K562 (cell line): Measurements from ENCODE around the gene PCBD2. TPM values are rescaled to one million over a fixed set of nuclear protein-coding genes. Genes with fewer than 3 reads are reported as not detected.

Experiments used
- ATAC-seq: fragments of 200-7000 bp; cut with Tn5 transposase; 3 replicates; pipeline ENCODE4 v1.9.1; 2020; ENCODE audit warnings: moderate library complexity
- BruUV-seq: library from RNA; stranded (reverse); fragments of 400-500 nt; replicated peaks from 2 replicates; lab custom pipeline; 2021; lab: Mats Ljungman, UMichigan
- CTCF ChIA-PET: fragments of 300-600 bp; formaldehyde crosslinking; extraction: SDS; loops from one replicate; lab custom pipeline; 2021; ENCODE audit warnings: low intra/inter-chr PET ratio; lab: Yijun Ruan, JAX
- POLR2A ChIA-PET: fragments of 300-600, 350-650 bp; sonication (Branson Sonifier 250); formaldehyde crosslinking; extraction: SDS; loops from one replicate; lab custom pipeline; 2021; ENCODE audit warnings: antibody characterized with exemption, inconsistent platforms; lab: Yijun Ruan, JAX
- DNase-seq, 4 experiments: peaks; one replicate each; pipeline versions ENCODE4 v3.0.0 to v3.0.0-alpha.2; 2011 to 2018; ENCODE audit warnings: low spot score in 3 of 4, mixed read lengths in 3 of 4; ENCODE audit errors: extremely low read depth in 1 of 4
- FAIRE-seq: peaks from 2 replicates; lab custom pipeline; 2011; peaks lifted over from hg19 to GRCh38; lab: Jason Lieb, UNC
- H2AFZ ChIP-seq: 2 replicates; pipeline ENCODE4 v1.6.0; 2011; ENCODE audit warnings: low read depth, low read length, control low read depth, inconsistent platforms
- H3K27ac ChIP-seq: fragments of 200-600 bp; 3 replicates; pipeline ENCODE4 v1.8.0; 2011; ENCODE audit warnings: low read depth, mild to moderate bottlenecking, control low read depth, inconsistent platforms, low read length, moderate library complexity, mixed read lengths; ENCODE audit errors: extremely low read depth
- H3K27me3 ChIP-seq, 2 experiments: fragments of 300-600 bp in 1 of 2; 2 replicates in 1 of 2; 3 replicates in 1 of 2; pipeline versions ENCODE4 v1.6.0 to v1.8.0; 2011; ENCODE audit warnings: inconsistent platforms in 2 of 2, low read length in 2 of 2, mild to moderate bottlenecking in 1 of 2, mixed read lengths in 1 of 2, moderate library complexity in 1 of 2; ENCODE audit not compliant: control insufficient read depth in 2 of 2, insufficient read depth in 2 of 2
- H3K36me3 ChIP-seq: fragments of 300-600 bp; 3 replicates; pipeline ENCODE4 v1.8.0; 2011; ENCODE audit warnings: mild to moderate bottlenecking, low read length, inconsistent platforms; ENCODE audit not compliant: control insufficient read depth, insufficient read depth
- H3K4me1 ChIP-seq, 2 experiments: fragments of 200-600 bp in 1 of 2; replicated peaks in 1 of 2; 2 replicates in 1 of 2; 3 replicates in 1 of 2; pipeline versions ENCODE4 v1.5.1 to v1.8.0; 2011; ENCODE audit warnings: inconsistent platforms in 2 of 2, low read length in 2 of 2, mild to moderate bottlenecking in 1 of 2, mixed read lengths in 1 of 2, moderate library complexity in 1 of 2; ENCODE audit not compliant: control insufficient read depth in 2 of 2, insufficient read depth in 2 of 2
- H3K4me2 ChIP-seq: 2 replicates; pipeline ENCODE4 v1.6.1; 2011; ENCODE audit warnings: low read length, control low read depth, inconsistent platforms, mixed read lengths; ENCODE audit not compliant: insufficient read depth
- H3K4me3 ChIP-seq: fragments of 200-600 bp; sonication (generic), shearing (Covaris generic); 2 replicates; pipeline ENCODE4 v1.5.1; 2016; ENCODE audit warnings: control low read depth, inconsistent platforms
- H3K79me2 ChIP-seq: fragments of 200-600 bp; 3 replicates; pipeline ENCODE4 v1.8.0; 2011; ENCODE audit warnings: low read length, inconsistent platforms; ENCODE audit not compliant: control insufficient read depth, insufficient read depth
- H3K9ac ChIP-seq, 2 experiments: 2 replicates each; pipeline versions ENCODE4 v1.6.0 to v1.6.1; 2011; ENCODE audit warnings: low read depth in 2 of 2, low read length in 2 of 2, control low read depth in 1 of 2, inconsistent platforms in 1 of 2, mild to moderate bottlenecking in 1 of 2, mixed read lengths in 1 of 2; ENCODE audit not compliant: insufficient read depth in 1 of 2
- H3K9me1 ChIP-seq: one replicate; pipeline ENCODE4 v1.6.0; 2011; ENCODE audit warnings: inconsistent platforms, mild to moderate bottlenecking, low read length, moderate library complexity; ENCODE audit not compliant: control insufficient read depth, insufficient read depth
- H3K9me3 ChIP-seq: replicated peaks from 2 replicates; pipeline ENCODE4 v1.5.1; 2011; ENCODE audit warnings: low read depth, low read length, inconsistent platforms; ENCODE audit not compliant: control insufficient read depth, insufficient read depth
- H4K20me1 ChIP-seq: replicated peaks from 2 replicates; pipeline ENCODE4 v1.6.1; 2011; ENCODE audit warnings: low read length, inconsistent platforms, mixed read lengths; ENCODE audit not compliant: control insufficient read depth, insufficient read depth
- NRF1 ChIP-seq, 2 experiments: fragments of 450-650 bp; IDR thresholded peaks in 1 of 2; conservative IDR thresholded peaks in 1 of 2; 2 replicates each; pipeline ENCODE4 v1.6.1; 2014; ENCODE audit warnings: mild to moderate bottlenecking in 2 of 2
- ZNF121 ChIP-seq: sonication (generic); formaldehyde crosslinking; conservative IDR thresholded peaks from 2 replicates; pipeline ENCODE4 v1.8.0; 2022; ENCODE audit warnings: missing genetic modification reagents
- ZNF239 ChIP-seq: fragments of 250-450 bp; sonication (Bioruptor Pico); IDR thresholded peaks from 2 replicates; pipeline ENCODE4 v1.4.0; 2020; ENCODE audit warnings: mild to moderate bottlenecking
- WGBS: fragments of 100-300 bp; shearing (Covaris generic); methylation state at CpG from one replicate; pipeline ENCODE4 v1.1.6; 2016; ENCODE audit warnings: low coverage, mixed read lengths; ENCODE audit not compliant: insufficient coverage; ENCODE audit errors: missing lambda C conversion rate; 5-methylcytosine and 5-hydroxymethylcytosine counted together
- in situ Hi-C: fragments of 300-500 bp; cut with MboI; formaldehyde crosslinking; loops from 4 replicates; pipeline ENCODE4 v1.15.0; 2018; ENCODE audit warnings: inconsistent platforms, mixed read lengths
- intact Hi-C: fragments of 100-400 bp; cut with micrococcal nuclease; formaldehyde crosslinking; loops from 2 replicates; pipeline ENCODE4 v1.14.2; 2022
- polyA plus RNA-seq, 8 experiments: library from polyadenylated mRNA; depleted of rRNA in 4 of 8; stranded (reverse) in 5 of 8; unstranded in 3 of 8; fragments of >200 nt; fragmentation: Nextera tagmentation in 2 of 8; fragmentation: Illumina TruSeq in 1 of 8; extraction: Ambion mirVana in 2 of 8; extraction: Trizol in 1 of 8; gene quantifications; 2 replicates each; pipeline versions ENCODE4 v1.2.1 to v1.2.3, GENCODE V29; 2011 to 2014; ENCODE audit warnings: inconsistent platforms in 1 of 8, missing spikeins in 1 of 8
- total RNA-seq, 7 experiments: library from RNA; depleted of rRNA in 6 of 7; stranded (reverse); fragments of >200 nt in 6 of 7; fragmentation: Illumina TruSeq in 2 of 7; extraction: Trizol in 2 of 7; gene quantifications; 2 replicates each; pipeline versions ENCODE4 v1.2.1 to v1.2.3, GENCODE V29; 2011 to 2021; ENCODE audit warnings: low replicate concordance in 1 of 7
- TF ChIP-seq, protein P1 (sequence below): fragments of 250-450 bp; sonication (Bioruptor Pico); IDR thresholded peaks from 2 replicates; pipeline ENCODE4 v1.8.0; 2021; ENCODE audit warnings: moderate library complexity, mild to moderate bottlenecking, inconsistent platforms

The PCBD2 gene
- total and polyA plus RNA-seq, 9 of the 15 experiments (the other 6 are each of a cell fraction or from before 2014, with no cell fraction given) = 5.2 to 13.8 (median 7.8) TPM

GRCh38 chr5:134932508-134932907 is 27.6 kb downstream of the PCBD2 start:
- CTCF ChIA-PET = no interaction called here
- TF ChIP-seq ZNF121 (CRISPR knock-in tag) = peak; percentile 75
- TF ChIP-seq ZNF239 (CRISPR knock-in tag) = no peak
- TF ChIP-seq NRF1 (conservative IDR thresholded peaks at IDR 0.05 in 1 of 2, IDR thresholded peaks at IDR 0.05 in 1 of 2) = no peak
- TF ChIP-seq, protein P1, sequence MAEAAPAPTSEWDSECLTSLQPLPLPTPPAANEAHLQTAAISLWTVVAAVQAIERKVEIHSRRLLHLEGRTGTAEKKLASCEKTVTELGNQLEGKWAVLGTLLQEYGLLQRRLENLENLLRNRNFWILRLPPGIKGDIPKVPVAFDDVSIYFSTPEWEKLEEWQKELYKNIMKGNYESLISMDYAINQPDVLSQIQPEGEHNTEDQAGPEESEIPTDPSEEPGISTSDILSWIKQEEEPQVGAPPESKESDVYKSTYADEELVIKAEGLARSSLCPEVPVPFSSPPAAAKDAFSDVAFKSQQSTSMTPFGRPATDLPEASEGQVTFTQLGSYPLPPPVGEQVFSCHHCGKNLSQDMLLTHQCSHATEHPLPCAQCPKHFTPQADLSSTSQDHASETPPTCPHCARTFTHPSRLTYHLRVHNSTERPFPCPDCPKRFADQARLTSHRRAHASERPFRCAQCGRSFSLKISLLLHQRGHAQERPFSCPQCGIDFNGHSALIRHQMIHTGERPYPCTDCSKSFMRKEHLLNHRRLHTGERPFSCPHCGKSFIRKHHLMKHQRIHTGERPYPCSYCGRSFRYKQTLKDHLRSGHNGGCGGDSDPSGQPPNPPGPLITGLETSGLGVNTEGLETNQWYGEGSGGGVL (CRISPR knock-in tag) = no peak
- TF ChIP-seq, all 486 proteins: peak for 1
- no peak for ATAC-seq
- Histone ChIP-seq H3K27me3 (no peaks in the 10 kb centered on the region), H4K20me1 (no peaks in the 10 kb centered on the region), H3K9ac (no peak overlapping the region), H3K9me3 (no peaks in the 10 kb centered on the region), H3K4me3 (no peak overlapping the region), H3K36me3 (peaks cover 46% of the 10 kb centered on the region; the same call in 2 of the 3 replicates), H2AFZ (no peak overlapping the region), H3K4me1 (no peaks in the 10 kb centered on the region), H3K9me1 (no peaks in the 10 kb centered on the region), H3K79me2 (no peaks in the 10 kb centered on the region), H3K4me2 (no peak overlapping the region), H3K27ac (no peak overlapping the region)
- intact Hi-C loops (no loop called here), in situ Hi-C loops (no loop called here)
- no TSS peak for BruUV-seq
- no peak for FAIRE-seq
- POLR2A ChIA-PET = no interaction called here
- DNase-seq = no peak
- WGBS = 97% methylated on average over 3 of the region's 3 CpGs
